K562 (cell line): ENCODE data around the gene F2RL1. TPM values are rescaled to one million over a fixed set of nuclear protein-coding genes. Genes with fewer than 3 reads are reported as not detected.

Experiments used
- ATAC-seq: fragments of 200-7000 bp; cut with Tn5 transposase; 3 replicates; pipeline ENCODE4 v1.9.1; 2020; ENCODE audit warnings: moderate library complexity
- BruUV-seq: library from RNA; stranded (reverse); fragments of 400-500 nt; replicated peaks from 2 replicates; lab custom pipeline; 2021; lab: Mats Ljungman, UMichigan
- CTCF ChIA-PET: fragments of 300-600 bp; formaldehyde crosslinking; extraction: SDS; loops from one replicate; lab custom pipeline; 2021; ENCODE audit warnings: low intra/inter-chr PET ratio; lab: Yijun Ruan, JAX
- POLR2A ChIA-PET: fragments of 300-600, 350-650 bp; sonication (Branson Sonifier 250); formaldehyde crosslinking; extraction: SDS; loops from one replicate; lab custom pipeline; 2021; ENCODE audit warnings: antibody characterized with exemption, inconsistent platforms; lab: Yijun Ruan, JAX
- DNase-seq, 4 experiments: peaks; one replicate each; pipeline versions ENCODE4 v3.0.0 to v3.0.0-alpha.2; 2011 to 2018; ENCODE audit warnings: low spot score in 3 of 4, mixed read lengths in 3 of 4; ENCODE audit errors: extremely low read depth in 1 of 4
- FAIRE-seq: peaks from 2 replicates; lab custom pipeline; 2011; peaks lifted over from hg19 to GRCh38; lab: Jason Lieb, UNC
- H2AFZ ChIP-seq: 2 replicates; pipeline ENCODE4 v1.6.0; 2011; ENCODE audit warnings: low read depth, low read length, control low read depth, inconsistent platforms
- H3K27ac ChIP-seq: fragments of 200-600 bp; 3 replicates; pipeline ENCODE4 v1.8.0; 2011; ENCODE audit warnings: low read depth, mild to moderate bottlenecking, control low read depth, inconsistent platforms, low read length, moderate library complexity, mixed read lengths; ENCODE audit errors: extremely low read depth
- H3K27me3 ChIP-seq, 2 experiments: fragments of 300-600 bp in 1 of 2; 2 replicates in 1 of 2; 3 replicates in 1 of 2; pipeline versions ENCODE4 v1.6.0 to v1.8.0; 2011; ENCODE audit warnings: inconsistent platforms in 2 of 2, low read length in 2 of 2, mild to moderate bottlenecking in 1 of 2, mixed read lengths in 1 of 2, moderate library complexity in 1 of 2; ENCODE audit not compliant: control insufficient read depth in 2 of 2, insufficient read depth in 2 of 2
- H3K36me3 ChIP-seq: fragments of 300-600 bp; 3 replicates; pipeline ENCODE4 v1.8.0; 2011; ENCODE audit warnings: mild to moderate bottlenecking, low read length, inconsistent platforms; ENCODE audit not compliant: control insufficient read depth, insufficient read depth
- H3K4me1 ChIP-seq, 2 experiments: fragments of 200-600 bp in 1 of 2; replicated peaks in 1 of 2; 2 replicates in 1 of 2; 3 replicates in 1 of 2; pipeline versions ENCODE4 v1.5.1 to v1.8.0; 2011; ENCODE audit warnings: inconsistent platforms in 2 of 2, low read length in 2 of 2, mild to moderate bottlenecking in 1 of 2, mixed read lengths in 1 of 2, moderate library complexity in 1 of 2; ENCODE audit not compliant: control insufficient read depth in 2 of 2, insufficient read depth in 2 of 2
- H3K4me2 ChIP-seq: 2 replicates; pipeline ENCODE4 v1.6.1; 2011; ENCODE audit warnings: low read length, control low read depth, inconsistent platforms, mixed read lengths; ENCODE audit not compliant: insufficient read depth
- H3K4me3 ChIP-seq: fragments of 200-600 bp; sonication (generic), shearing (Covaris generic); 2 replicates; pipeline ENCODE4 v1.5.1; 2016; ENCODE audit warnings: control low read depth, inconsistent platforms
- H3K79me2 ChIP-seq: fragments of 200-600 bp; 3 replicates; pipeline ENCODE4 v1.8.0; 2011; ENCODE audit warnings: low read length, inconsistent platforms; ENCODE audit not compliant: control insufficient read depth, insufficient read depth
- H3K9ac ChIP-seq, 2 experiments: 2 replicates each; pipeline versions ENCODE4 v1.6.0 to v1.6.1; 2011; ENCODE audit warnings: low read depth in 2 of 2, low read length in 2 of 2, control low read depth in 1 of 2, inconsistent platforms in 1 of 2, mild to moderate bottlenecking in 1 of 2, mixed read lengths in 1 of 2; ENCODE audit not compliant: insufficient read depth in 1 of 2
- H3K9me1 ChIP-seq: one replicate; pipeline ENCODE4 v1.6.0; 2011; ENCODE audit warnings: inconsistent platforms, mild to moderate bottlenecking, low read length, moderate library complexity; ENCODE audit not compliant: control insufficient read depth, insufficient read depth
- H3K9me3 ChIP-seq: replicated peaks from 2 replicates; pipeline ENCODE4 v1.5.1; 2011; ENCODE audit warnings: low read depth, low read length, inconsistent platforms; ENCODE audit not compliant: control insufficient read depth, insufficient read depth
- H4K20me1 ChIP-seq: replicated peaks from 2 replicates; pipeline ENCODE4 v1.6.1; 2011; ENCODE audit warnings: low read length, inconsistent platforms, mixed read lengths; ENCODE audit not compliant: control insufficient read depth, insufficient read depth
- CBFA2T3 ChIP-seq: fragments of 450-650 bp; IDR thresholded peaks from 2 replicates; pipeline ENCODE4 v1.6.1; 2017
- FOXK2 ChIP-seq, 2 experiments: fragments of 450-650 bp; IDR thresholded peaks in 1 of 2; conservative IDR thresholded peaks in 1 of 2; 2 replicates each; pipeline ENCODE4 v1.6.1; 2016; ENCODE audit warnings: low read depth in 2 of 2, mild to moderate bottlenecking in 1 of 2
- ZNF175 ChIP-seq: fragments of 200-800 bp; sonication (Bioruptor generic); IDR thresholded peaks from 2 replicates; pipeline ENCODE4 v1.6.1; 2016; ENCODE audit warnings: low read depth, mild to moderate bottlenecking, missing genetic modification characterization, missing compliant biosample characterization
- WGBS: fragments of 100-300 bp; shearing (Covaris generic); methylation state at CpG from one replicate; pipeline ENCODE4 v1.1.6; 2016; ENCODE audit warnings: low coverage, mixed read lengths; ENCODE audit not compliant: insufficient coverage; ENCODE audit errors: missing lambda C conversion rate; 5-methylcytosine and 5-hydroxymethylcytosine counted together
- in situ Hi-C: fragments of 300-500 bp; cut with MboI; formaldehyde crosslinking; loops from 4 replicates; pipeline ENCODE4 v1.15.0; 2018; ENCODE audit warnings: inconsistent platforms, mixed read lengths
- intact Hi-C: fragments of 100-400 bp; cut with micrococcal nuclease; formaldehyde crosslinking; loops from 2 replicates; pipeline ENCODE4 v1.14.2; 2022
- polyA plus RNA-seq, 8 experiments: library from polyadenylated mRNA; depleted of rRNA in 4 of 8; stranded (reverse) in 5 of 8; unstranded in 3 of 8; fragments of >200 nt; fragmentation: Nextera tagmentation in 2 of 8; fragmentation: Illumina TruSeq in 1 of 8; extraction: Ambion mirVana in 2 of 8; extraction: Trizol in 1 of 8; gene quantifications; 2 replicates each; pipeline versions ENCODE4 v1.2.1 to v1.2.3, GENCODE V29; 2011 to 2014; ENCODE audit warnings: inconsistent platforms in 1 of 8, missing spikeins in 1 of 8
- total RNA-seq, 7 experiments: library from RNA; depleted of rRNA in 6 of 7; stranded (reverse); fragments of >200 nt in 6 of 7; fragmentation: Illumina TruSeq in 2 of 7; extraction: Trizol in 2 of 7; gene quantifications; 2 replicates each; pipeline versions ENCODE4 v1.2.1 to v1.2.3, GENCODE V29; 2011 to 2021; ENCODE audit warnings: low replicate concordance in 1 of 7

Gene F2RL1
- total and polyA plus RNA-seq, 9 of the 15 experiments (the other 6 are each of a cell fraction or from before 2014, with no cell fraction given), result 0.03 to 0.50 (median 0.27) TPM; not detected in 6

- 26% methylated on average over 8 of the region's 8 CpGs for WGBS
- 0 out of 2 replicates have a peak overlapping the region, but pooled peaks have one; percentile 23 for H2AFZ ChIP-seq
- H3K9ac ChIP-seq, result no peak overlapping the region
- H3K4me3 ChIP-seq, result no peak overlapping the region
- POLR2A ChIA-PET, result no interaction called here
- ATAC-seq (no peak), FAIRE-seq (no peak), DNase-seq (no peak)
- in situ Hi-C loops (no loop called here), intact Hi-C loops (no loop called here)
- TF ChIP-seq CBFA2T3 (peak; percentile 26; the same call in 1 of the 2 replicates), FOXK2 (conservative IDR thresholded peaks at IDR 0.05 in 1 of 2, IDR thresholded peaks at IDR 0.05 in 1 of 2; ENCODE audit: low read depth in 2 of 2) (no peak), ZNF175 (CRISPR knock-in tag) (0 out of 2 replicates have a peak, but pooled peaks have one; percentile 41)
- no TSS peak for BruUV-seq
- peaks cover 0 to 12% of the 10 kb centered on the region in 2 experiments; a peak in 2 of 5 replicates for H3K4me1 ChIP-seq
- H3K9me1 ChIP-seq, result no peaks in the 10 kb centered on the region
- H3K79me2 ChIP-seq, result no peaks in the 10 kb centered on the region
- no peaks in the 10 kb centered on the region for H3K36me3 ChIP-seq
- H3K4me2 ChIP-seq, result no peak overlapping the region
- H3K9me3 ChIP-seq, result no peaks in the 10 kb centered on the region
- H4K20me1 ChIP-seq, result no peaks in the 10 kb centered on the region
- peak overlapping the region; percentile 71; the same call in 1 of the 3 replicates for H3K27ac ChIP-seq
- CTCF ChIA-PET, result no interaction called here
- H3K27me3 ChIP-seq, result no peaks in the 10 kb centered on the region; a peak in 1 of 5 replicates
These were observed 28.7 kb upstream of the F2RL1 start for GRCh38 chr5:76789991-76790581.
